ENCODE measurements around the gene SLC2A13.

Gene SLC2A13

GRCh38 chr12:39830852-39831520 is 274.9 kb downstream of the SLC2A13 start:
- no peak overlapping the region for H3K4me3 ChIP-seq (ENCODE audit: low read depth, low read length)
- ChIA-PET POLR2A (no interaction called here), CTCF (no interaction called here)
- no peak for TF ChIP-seq CTCF (IDR thresholded peaks at IDR 0.05; ENCODE audit: insufficient read depth, low read length, missing control alignments)
- DNase-seq (ENCODE audit: low read depth, low spot score): no peak

GRCh38 chr12:39830171-39830570 is 275.7 kb downstream of the SLC2A13 start:
- CTCF ChIA-PET: no interaction called here

GRCh38 chr12:39824505-39825212 is 281.2 kb downstream of the SLC2A13 start:
- ChIA-PET POLR2A (no interaction called here), CTCF (no interaction called here)
- no peak for DNase-seq (ENCODE audit: low read depth, low spot score)
- no peak for TF ChIP-seq CTCF (IDR thresholded peaks at IDR 0.05; ENCODE audit: insufficient read depth, low read length, missing control alignments)
- no peak overlapping the region for H3K4me3 ChIP-seq (ENCODE audit: low read depth, low read length)

More at GRCh38 chr12:39830171-39830570, 275.7 kb downstream of the SLC2A13 start:
- DNase-seq (ENCODE audit: low read depth, low spot score): no peak
- POLR2A ChIA-PET: no interaction called here
- TF ChIP-seq CTCF (IDR thresholded peaks at IDR 0.05; ENCODE audit: insufficient read depth, low read length, missing control alignments): no peak
- H3K4me3 ChIP-seq (ENCODE audit: low read depth, low read length): no peak overlapping the region

GRCh38 chr12:39816671-39817185 is 289.2 kb downstream of the SLC2A13 start:
- no peak for DNase-seq (ENCODE audit: low read depth, low spot score)
- CTCF ChIA-PET: no interaction called here
- POLR2A ChIA-PET: no interaction called here
- no peak for TF ChIP-seq CTCF (IDR thresholded peaks at IDR 0.05; ENCODE audit: insufficient read depth, low read length, missing control alignments)
- no peak overlapping the region for H3K4me3 ChIP-seq (ENCODE audit: low read depth, low read length)

- no peak overlapping the region for H3K4me3 ChIP-seq (ENCODE audit: low read depth, low read length)
- POLR2A ChIA-PET: no interaction called here
- CTCF ChIA-PET: no interaction called here
- no peak for DNase-seq (ENCODE audit: low read depth, low spot score)
- no peak for TF ChIP-seq CTCF (IDR thresholded peaks at IDR 0.05; ENCODE audit: insufficient read depth, low read length, missing control alignments)
These were observed 290.1 kb downstream of the SLC2A13 start for GRCh38 chr12:39815746-39816145.

- DNase-seq (ENCODE audit: low read depth, low spot score): no peak
- ChIA-PET CTCF (no interaction called here), POLR2A (no interaction called here)
- no peak overlapping the region for H3K4me3 ChIP-seq (ENCODE audit: low read depth, low read length)
- TF ChIP-seq CTCF (IDR thresholded peaks at IDR 0.05; ENCODE audit: insufficient read depth, low read length, missing control alignments): no peak
These were observed 291.3 kb downstream of the SLC2A13 start for GRCh38 chr12:39814626-39815025.
